AG04449 (cell line): ENCODE results near the gene DYNLRB2.

Experiments
- CTCF ChIA-PET: fragments of 350-600 bp; formaldehyde crosslinking; extraction: SDS; loops from one replicate; lab custom pipeline; 2021; ENCODE audit warnings: antibody characterized with exemption; lab: Yijun Ruan, JAX
- POLR2A ChIA-PET: fragments of 400-600, 350-600 bp; formaldehyde crosslinking; extraction: SDS; loops from one replicate; lab custom pipeline; 2020; ENCODE audit warnings: antibody characterized with exemption, inconsistent platforms; lab: Yijun Ruan, JAX
- DNase-seq: peaks from one replicate; pipeline ENCODE4 v3.0.0-alpha.2; 2010; ENCODE audit warnings: low read depth, low spot score
- H3K4me3 ChIP-seq: 2 replicates; pipeline ENCODE4 v1.5.1; 2011; ENCODE audit warnings: low read depth, mild to moderate bottlenecking, control low read depth, low read length
- CTCF ChIP-seq: IDR thresholded peaks from one replicate; pipeline ENCODE4 v1.5.1; 2011; ENCODE audit warnings: mild to moderate bottlenecking, moderate library complexity, low read length, control low read depth, inconsistent platforms; ENCODE audit not compliant: insufficient read depth; ENCODE audit errors: missing control alignments

Gene DYNLRB2

GRCh38 chr16:80580109-80580832, 39.5 kb downstream of the DYNLRB2 start:
- CTCF ChIA-PET = interaction anchor here (1.0 kb wide), 1 partner anchor 54 kb away, joined by 5 read pairs; no protein-coding TSS in a partner anchor
- DNase-seq = no peak
- H3K4me3 ChIP-seq = no peak overlapping the region

GRCh38 chr16:80583466-80583865, 42.7 kb downstream of the DYNLRB2 start:
- TF ChIP-seq CTCF = no peak
- CTCF ChIA-PET = interaction anchor here (1.2 kb wide), 2 partner anchors 9 to 12 kb away, joined by 3 read pairs; no protein-coding TSS in a partner anchor
- POLR2A ChIA-PET = no interaction called here
- peak; percentile 19 for DNase-seq
- no peak overlapping the region for H3K4me3 ChIP-seq

More at GRCh38 chr16:80580109-80580832, 39.5 kb downstream of the DYNLRB2 start:
- POLR2A ChIA-PET = no interaction called here
- no peak for TF ChIP-seq CTCF

- DNase-seq = no peak
- no peak overlapping the region for H3K4me3 ChIP-seq
- ChIA-PET POLR2A (no interaction called here), CTCF (interaction anchor here (1.4 kb wide), 1 partner anchor 58 kb away, joined by 4 read pairs; no protein-coding TSS in a partner anchor)
- no peak for TF ChIP-seq CTCF
Observed at GRCh38 chr16:80585764-80586163, 45.0 kb downstream of the DYNLRB2 start.

- no peak for DNase-seq
- H3K4me3 ChIP-seq = no peak overlapping the region
- TF ChIP-seq CTCF = no peak
- ChIA-PET POLR2A (no interaction called here), CTCF (interaction anchor here (1.4 kb wide), 1 partner anchor 59 kb away, joined by 4 read pairs; no protein-coding TSS in a partner anchor)
Observed at GRCh38 chr16:80586476-80586875, 45.7 kb downstream of the DYNLRB2 start.

GRCh38 chr16:80587071-80587470, 46.3 kb downstream of the DYNLRB2 start:
- ChIA-PET POLR2A (no interaction called here), CTCF (interaction anchor here (1.4 kb wide), 1 partner anchor 60 kb away, joined by 4 read pairs; no protein-coding TSS in a partner anchor)
- TF ChIP-seq CTCF = no peak
- H3K4me3 ChIP-seq = no peak overlapping the region
- no peak for DNase-seq
